MM.1S (cell line): ENCODE data around the gene NDUFS2.

ENCODE experiments used
- DNase-seq: peaks from one replicate; pipeline ENCODE4 v3.0.0-alpha.2; 2015
- H2AFZ ChIP-seq: fragments of 300-600 bp; sonication (generic); 2 replicates; pipeline ENCODE4 v1.6.0; 2016; ENCODE audit warnings: antibody characterized with exemption, low read length
- H3F3A ChIP-seq: fragments of 300-600 bp; sonication (generic); 2 replicates; pipeline ENCODE4 v1.6.1; 2016; ENCODE audit warnings: mild to moderate bottlenecking, antibody characterized with exemption, low read length, moderate library complexity, mixed read lengths; ENCODE audit not compliant: insufficient read depth
- H3K27ac ChIP-seq: fragments of 300-600 bp; sonication (generic); 2 replicates; pipeline ENCODE4 v1.5.1; 2016; ENCODE audit warnings: mild to moderate bottlenecking, low read length
- H3K27me3 ChIP-seq: fragments of 300-600 bp; sonication (generic); replicated peaks from 2 replicates; pipeline ENCODE4 v1.6.0; 2016; ENCODE audit warnings: low read length; ENCODE audit not compliant: insufficient read depth
- H3K36me3 ChIP-seq: fragments of 300-600 bp; sonication (generic); replicated peaks from 2 replicates; pipeline ENCODE4 v1.6.1; 2016; ENCODE audit warnings: mild to moderate bottlenecking, low read length, mixed read lengths; ENCODE audit not compliant: insufficient read depth
- H3K4me1 ChIP-seq: fragments of 300-600 bp; sonication (generic); 2 replicates; pipeline ENCODE4 v1.6.1; 2016; ENCODE audit warnings: low read length, mixed read lengths
- H3K4me2 ChIP-seq: fragments of 300-600 bp; sonication (generic); 2 replicates; pipeline ENCODE4 v1.6.0; 2016; ENCODE audit warnings: low read depth, low read length
- H3K4me3 ChIP-seq: fragments of 300-600 bp; sonication (generic); 2 replicates; pipeline ENCODE4 v1.5.1; 2016; ENCODE audit warnings: low read length, mixed read lengths
- H3K79me2 ChIP-seq: fragments of 300-600 bp; sonication (generic); 2 replicates; pipeline ENCODE4 v1.6.1; 2016; ENCODE audit warnings: mixed run types, low read length, mixed read lengths
- H3K9ac ChIP-seq: fragments of 300-600 bp; sonication (generic); 2 replicates; pipeline ENCODE4 v1.6.1; 2016; ENCODE audit warnings: low read length, mixed read lengths
- H3K9me2 ChIP-seq: fragments of 300-600 bp; sonication (generic); replicated peaks from 2 replicates; pipeline ENCODE4 v1.6.1; 2016; ENCODE audit warnings: mild to moderate bottlenecking, low read length, mixed read lengths; ENCODE audit not compliant: insufficient read depth
- H3K9me3 ChIP-seq: fragments of 300-600 bp; sonication (generic); replicated peaks from 2 replicates; pipeline ENCODE4 v1.6.1; 2016; ENCODE audit warnings: mild to moderate bottlenecking, low read length, mixed read lengths; ENCODE audit not compliant: insufficient read depth
- H4K20me1 ChIP-seq: fragments of 300-600 bp; sonication (generic); 2 replicates; pipeline ENCODE4 v1.6.1; 2016; ENCODE audit warnings: mild to moderate bottlenecking, low read length, moderate library complexity, mixed read lengths; ENCODE audit not compliant: insufficient read depth
- EZH2 ChIP-seq: fragments of 300-600 bp; sonication (generic); optimal IDR thresholded peaks from 2 replicates; pipeline ENCODE3; 2017; ENCODE audit warnings: low read depth, mild to moderate bottlenecking, antibody characterized with exemption, low read length, mixed read lengths
- EZH2phosphoT487 ChIP-seq: fragments of 300-600 bp; sonication (generic); IDR thresholded peaks from 2 replicates; pipeline ENCODE4 v1.6.1; 2018; ENCODE audit warnings: antibody characterized with exemption, low read length
- TF ChIP-seq, protein P1 (sequence below): fragments of 300-600 bp; sonication (generic); IDR thresholded peaks from 2 replicates; pipeline ENCODE4 v1.5.1; 2016; ENCODE audit warnings: antibody characterized with exemption, low read length, mixed read lengths

Gene NDUFS2

GRCh38 chr1:161176468-161177111 is 25.6 kb upstream of the NDUFS2 start:
- TF ChIP-seq, protein P1, sequence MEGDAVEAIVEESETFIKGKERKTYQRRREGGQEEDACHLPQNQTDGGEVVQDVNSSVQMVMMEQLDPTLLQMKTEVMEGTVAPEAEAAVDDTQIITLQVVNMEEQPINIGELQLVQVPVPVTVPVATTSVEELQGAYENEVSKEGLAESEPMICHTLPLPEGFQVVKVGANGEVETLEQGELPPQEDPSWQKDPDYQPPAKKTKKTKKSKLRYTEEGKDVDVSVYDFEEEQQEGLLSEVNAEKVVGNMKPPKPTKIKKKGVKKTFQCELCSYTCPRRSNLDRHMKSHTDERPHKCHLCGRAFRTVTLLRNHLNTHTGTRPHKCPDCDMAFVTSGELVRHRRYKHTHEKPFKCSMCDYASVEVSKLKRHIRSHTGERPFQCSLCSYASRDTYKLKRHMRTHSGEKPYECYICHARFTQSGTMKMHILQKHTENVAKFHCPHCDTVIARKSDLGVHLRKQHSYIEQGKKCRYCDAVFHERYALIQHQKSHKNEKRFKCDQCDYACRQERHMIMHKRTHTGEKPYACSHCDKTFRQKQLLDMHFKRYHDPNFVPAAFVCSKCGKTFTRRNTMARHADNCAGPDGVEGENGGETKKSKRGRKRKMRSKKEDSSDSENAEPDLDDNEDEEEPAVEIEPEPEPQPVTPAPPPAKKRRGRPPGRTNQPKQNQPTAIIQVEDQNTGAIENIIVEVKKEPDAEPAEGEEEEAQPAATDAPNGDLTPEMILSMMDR = no peak
- TF ChIP-seq EZH2 = no peak
- no peak for TF ChIP-seq EZH2phosphoT487
- no peaks in the 10 kb centered on the region for H3K9me3 ChIP-seq
- peak overlapping the region; percentile 91 for H3K27ac ChIP-seq
- H3K27me3 ChIP-seq = no peaks in the 10 kb centered on the region
- DNase-seq = no peak
- H3K4me3 ChIP-seq = peak overlapping the region; percentile 88
- H3K79me2 ChIP-seq = peaks cover 58% of the 10 kb centered on the region
- 0 out of 2 replicates have a peak, but pooled peaks cover 6% of the 10 kb centered on the region for H4K20me1 ChIP-seq
- peak overlapping the region; percentile 87 for H3K9ac ChIP-seq
- peak overlapping the region; percentile 97 for H3K4me2 ChIP-seq
- peaks cover 37% of the 10 kb centered on the region for H3F3A ChIP-seq
- H3K9me2 ChIP-seq = no peaks in the 10 kb centered on the region
- H3K36me3 ChIP-seq = peaks cover 31% of the 10 kb centered on the region
- peak overlapping the region; percentile 46 for H2AFZ ChIP-seq
- H3K4me1 ChIP-seq = peaks cover 49% of the 10 kb centered on the region

- peak within 1 kb of the TSS; percentile 87 for H3K9ac ChIP-seq
- peaks cover 51% of the 10 kb centered on the region for H3K79me2 ChIP-seq
- H3K27me3 ChIP-seq = no peaks in the 10 kb centered on the region
- H3K4me2 ChIP-seq = peak within 1 kb of the TSS; percentile 97
- peak within 1 kb of the TSS; percentile 91 for H3K27ac ChIP-seq
- 0 out of 2 replicates have a peak, but pooled peaks cover 6% of the 10 kb centered on the region for H4K20me1 ChIP-seq
- H3K36me3 ChIP-seq = peaks cover 25% of the 10 kb centered on the region; the same call in 1 of the 2 replicates
- peak; percentile 94 for DNase-seq
- peak within 1 kb of the TSS; percentile 88 for H3K4me3 ChIP-seq
- H3F3A ChIP-seq = peaks cover 35% of the 10 kb centered on the region
- peaks cover 56% of the 10 kb centered on the region for H3K4me1 ChIP-seq
- no peaks in the 10 kb centered on the region for H3K9me3 ChIP-seq
- peak within 1 kb of the TSS; percentile 46 for H2AFZ ChIP-seq
- no peak for TF ChIP-seq EZH2
- TF ChIP-seq, protein P1 = peak; percentile 42
- H3K9me2 ChIP-seq = no peaks in the 10 kb centered on the region
Measured at GRCh38 chr1:161177112-161177935, 24.8 kb upstream of the NDUFS2 start, which contains the start of gene B4GALT3. TSS of gene B4GALT3 (minus strand) at chr1:161177507. CDS start at chr1:161176060, 1,447 bp downstream.

DNA sequence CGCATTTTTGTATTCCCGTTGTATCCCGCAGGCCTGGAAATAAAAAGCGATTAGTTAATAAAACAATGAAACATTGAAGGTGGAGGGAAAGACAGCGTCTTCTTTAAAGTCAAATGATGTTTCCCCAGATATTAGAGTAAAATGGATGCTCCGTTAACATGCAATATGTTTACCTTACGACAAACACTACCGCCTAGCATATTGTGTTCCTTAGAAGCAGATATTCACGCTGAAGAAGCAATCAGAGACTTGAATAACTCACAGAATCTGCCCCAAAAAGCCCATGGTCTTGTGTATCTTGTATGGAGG is 24.3 kb upstream of the NDUFS2 start:
- Histone ChIP-seq H3F3A (peaks cover 38% of the 10 kb centered on the region), H2AFZ (peak overlapping the region; percentile 46), H3K79me2 (peaks cover 45% of the 10 kb centered on the region), H3K9ac (peak overlapping the region; percentile 87), H3K4me3 (peak overlapping the region; percentile 88), H3K36me3 (peaks cover 19% of the 10 kb centered on the region; the same call in 1 of the 2 replicates), H3K4me1 (peaks cover 58% of the 10 kb centered on the region), H3K4me2 (peak overlapping the region; percentile 97), H3K27ac (peak overlapping the region; percentile 91; the same call in 1 of the 2 replicates), H3K9me2 (no peaks in the 10 kb centered on the region), H4K20me1 (0 out of 2 replicates have a peak, but pooled peaks cover 5% of the 10 kb centered on the region), H3K27me3 (no peaks in the 10 kb centered on the region), H3K9me3 (no peaks in the 10 kb centered on the region)
- DNase-seq = no peak
- TF ChIP-seq EZH2phosphoT487 (no peak), EZH2 (no peak)
- TF ChIP-seq, protein P1 = no peak
